ENCODE results near the gene PRR3. TPM values are rescaled to one million over a fixed set of nuclear protein-coding genes. Genes with fewer than 3 reads are reported as not detected.

The PRR3 gene
- total and polyA plus RNA-seq, 4 donors, result 2.1 to 3.2 (median 2.4) TPM

GRCh38 chr6:30530014-30530413, 27.1 kb upstream of the PRR3 start:
- Histone ChIP-seq H3K27ac (ENCODE audit: low read depth in 1 of 2, low read length in 2 of 2) (peak overlapping the region; percentile 32 to 48), H3K9ac (ENCODE audit: low read depth in 1 of 2, low read length in 2 of 2) (no peak overlapping the region), H3K4me1 (ENCODE audit: control insufficient read depth in 4 of 4, insufficient read depth in 4 of 4, low read length in 3 of 4) (peaks cover 0 to 8% (median 1%) of the 10 kb centered on the region in 4 donors), H3K9me3 (ENCODE audit: control insufficient read depth in 4 of 4, low read length in 3 of 4) (no peaks in the 10 kb centered on the region), H3K36me3 (ENCODE audit: control insufficient read depth in 4 of 4, insufficient read depth in 3 of 4, low read depth in 1 of 4, low read length in 3 of 4) (no peaks in the 10 kb centered on the region), H3K4me3 (ENCODE audit: low read depth in 1 of 3, low read length in 3 of 3) (no peak overlapping the region), H3K27me3 (ENCODE audit: control insufficient read depth in 4 of 4, insufficient read depth in 4 of 4, low read length in 3 of 4) (no peaks in the 10 kb centered on the region)
- 47% methylated on average over 2 of the region's 2 CpGs for WGBS
- peak; percentile 57 for TF ChIP-seq YY1 (IDR thresholded peaks at IDR 0.05)
- TF ChIP-seq, protein P1, sequence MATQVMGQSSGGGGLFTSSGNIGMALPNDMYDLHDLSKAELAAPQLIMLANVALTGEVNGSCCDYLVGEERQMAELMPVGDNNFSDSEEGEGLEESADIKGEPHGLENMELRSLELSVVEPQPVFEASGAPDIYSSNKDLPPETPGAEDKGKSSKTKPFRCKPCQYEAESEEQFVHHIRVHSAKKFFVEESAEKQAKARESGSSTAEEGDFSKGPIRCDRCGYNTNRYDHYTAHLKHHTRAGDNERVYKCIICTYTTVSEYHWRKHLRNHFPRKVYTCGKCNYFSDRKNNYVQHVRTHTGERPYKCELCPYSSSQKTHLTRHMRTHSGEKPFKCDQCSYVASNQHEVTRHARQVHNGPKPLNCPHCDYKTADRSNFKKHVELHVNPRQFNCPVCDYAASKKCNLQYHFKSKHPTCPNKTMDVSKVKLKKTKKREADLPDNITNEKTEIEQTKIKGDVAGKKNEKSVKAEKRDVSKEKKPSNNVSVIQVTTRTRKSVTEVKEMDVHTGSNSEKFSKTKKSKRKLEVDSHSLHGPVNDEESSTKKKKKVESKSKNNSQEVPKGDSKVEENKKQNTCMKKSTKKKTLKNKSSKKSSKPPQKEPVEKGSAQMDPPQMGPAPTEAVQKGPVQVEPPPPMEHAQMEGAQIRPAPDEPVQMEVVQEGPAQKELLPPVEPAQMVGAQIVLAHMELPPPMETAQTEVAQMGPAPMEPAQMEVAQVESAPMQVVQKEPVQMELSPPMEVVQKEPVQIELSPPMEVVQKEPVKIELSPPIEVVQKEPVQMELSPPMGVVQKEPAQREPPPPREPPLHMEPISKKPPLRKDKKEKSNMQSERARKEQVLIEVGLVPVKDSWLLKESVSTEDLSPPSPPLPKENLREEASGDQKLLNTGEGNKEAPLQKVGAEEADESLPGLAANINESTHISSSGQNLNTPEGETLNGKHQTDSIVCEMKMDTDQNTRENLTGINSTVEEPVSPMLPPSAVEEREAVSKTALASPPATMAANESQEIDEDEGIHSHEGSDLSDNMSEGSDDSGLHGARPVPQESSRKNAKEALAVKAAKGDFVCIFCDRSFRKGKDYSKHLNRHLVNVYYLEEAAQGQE (IDR thresholded peaks at IDR 0.05), result no peak
- TF ChIP-seq HNF4A (conservative IDR thresholded peaks at IDR 0.05), result peak in 1 of 2 donors; percentile 53
- no peak for DNase-seq (ENCODE audit: low spot score)

DNA sequence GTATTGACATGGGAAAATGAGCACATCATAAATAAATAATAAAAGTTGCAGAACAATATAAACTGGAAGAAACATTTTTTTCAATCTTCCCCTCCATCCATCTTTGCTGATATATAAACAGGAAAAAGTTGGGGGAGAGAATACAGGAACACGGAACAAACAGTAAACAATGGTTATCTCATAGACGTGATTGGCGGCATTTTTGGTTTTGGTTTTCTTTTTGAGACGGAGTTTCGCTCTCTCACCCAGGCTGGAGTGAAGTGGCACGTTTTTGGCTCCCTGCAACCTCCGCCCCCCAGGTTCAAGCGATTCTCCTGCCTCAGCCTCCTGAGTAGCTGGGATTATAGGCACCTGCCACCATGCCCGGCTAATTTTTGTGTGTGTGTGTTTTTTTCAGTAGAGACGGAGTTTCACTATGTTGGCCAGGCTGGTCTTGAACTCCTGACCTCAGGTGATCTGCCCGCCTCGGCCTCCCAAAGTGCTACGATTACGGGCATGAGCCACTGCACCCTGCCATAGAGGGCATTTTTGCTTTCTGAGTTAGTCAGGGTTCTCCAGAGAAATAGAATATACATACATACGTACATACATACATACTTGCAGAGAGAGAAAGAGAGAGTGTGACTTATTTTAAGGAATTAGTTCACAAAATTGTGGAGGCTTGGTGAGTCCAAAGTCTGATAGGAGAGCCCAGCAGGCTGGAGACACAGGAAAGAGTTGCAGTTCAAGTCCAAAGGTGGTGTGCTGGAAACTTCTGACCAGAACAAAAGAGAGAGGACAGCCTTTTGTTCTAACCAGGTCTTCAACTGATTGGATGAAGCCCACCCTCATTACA, 23.4 kb upstream of the PRR3 start:
- DNase-seq (ENCODE audit: low spot score), result no peak
- H3K9ac ChIP-seq (ENCODE audit: low read depth in 1 of 2, low read length in 2 of 2), result no peak overlapping the region
- peak overlapping the region in 2 of 3 donors; percentile 26 to 31 for H3K4me3 ChIP-seq (ENCODE audit: low read depth in 1 of 3, low read length in 3 of 3)
- H3K27ac ChIP-seq (ENCODE audit: low read depth in 1 of 2, low read length in 2 of 2), result peak overlapping the region; percentile 82 to 90
- peaks cover 0 to 8% (median under 1%) of the 10 kb centered on the region in 4 donors for H3K4me1 ChIP-seq (ENCODE audit: control insufficient read depth in 4 of 4, insufficient read depth in 4 of 4, low read length in 3 of 4)
- no peak for TF ChIP-seq ZBTB33 (IDR thresholded peaks at IDR 0.05)
- TF ChIP-seq JUND (IDR thresholded peaks at IDR 0.05), result no peak
- TF ChIP-seq, protein P1 (IDR thresholded peaks at IDR 0.05), result no peak
- TF ChIP-seq EGR1 (IDR thresholded peaks at IDR 0.05; ENCODE audit: low read depth in 2 of 2), result no peak
- TF ChIP-seq RXRA (IDR thresholded peaks at IDR 0.05), result peak in 1 of 2 donors; percentile 39
- TF ChIP-seq TAF1 (conservative IDR thresholded peaks at IDR 0.05), result no peak
- TF ChIP-seq FOXA2 (IDR thresholded peaks at IDR 0.05), result no peak
- TF ChIP-seq CTCF (IDR thresholded peaks at IDR 0.05; ENCODE audit: low read depth, low read length, missing input control), result no peak
- TF ChIP-seq, protein P2, sequence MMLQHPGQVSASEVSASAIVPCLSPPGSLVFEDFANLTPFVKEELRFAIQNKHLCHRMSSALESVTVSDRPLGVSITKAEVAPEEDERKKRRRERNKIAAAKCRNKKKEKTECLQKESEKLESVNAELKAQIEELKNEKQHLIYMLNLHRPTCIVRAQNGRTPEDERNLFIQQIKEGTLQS (IDR thresholded peaks at IDR 0.05), result no peak
- peak; percentile 83 for TF ChIP-seq HNF4G (IDR thresholded peaks at IDR 0.05)
- peak in 1 of 2 donors; percentile 43 for TF ChIP-seq GABPA (IDR thresholded peaks at IDR 0.05 in 1 of 2, conservative IDR thresholded peaks at IDR 0.05 in 1 of 2)
- no peak for TF ChIP-seq FOXA1 (IDR thresholded peaks at IDR 0.05)
- TF ChIP-seq RAD21 (IDR thresholded peaks at IDR 0.05), result no peak
- peak; percentile 93 to 94 for TF ChIP-seq HNF4A (conservative IDR thresholded peaks at IDR 0.05)
- no peak for TF ChIP-seq NR2F2 (IDR thresholded peaks at IDR 0.05)
- TF ChIP-seq, protein P3, sequence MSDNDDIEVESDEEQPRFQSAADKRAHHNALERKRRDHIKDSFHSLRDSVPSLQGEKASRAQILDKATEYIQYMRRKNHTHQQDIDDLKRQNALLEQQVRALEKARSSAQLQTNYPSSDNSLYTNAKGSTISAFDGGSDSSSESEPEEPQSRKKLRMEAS (IDR thresholded peaks at IDR 0.05), result no peak
- peak; percentile 92 for TF ChIP-seq SP1 (IDR thresholded peaks at IDR 0.05)
- no peak for TF ChIP-seq YY1 (IDR thresholded peaks at IDR 0.05)
- no peaks in the 10 kb centered on the region for H3K36me3 ChIP-seq (ENCODE audit: control insufficient read depth in 4 of 4, insufficient read depth in 3 of 4, low read depth in 1 of 4, low read length in 3 of 4)
- H3K9me3 ChIP-seq (ENCODE audit: control insufficient read depth in 4 of 4, low read length in 3 of 4), result no peaks in the 10 kb centered on the region
- WGBS, result 32% methylated on average over 15 of the region's 15 CpGs
- no peaks in the 10 kb centered on the region for H3K27me3 ChIP-seq (ENCODE audit: control insufficient read depth in 4 of 4, insufficient read depth in 4 of 4, low read length in 3 of 4)
